HFFc6 (cell line): ENCODE data around the gene DERA. TPM values are rescaled to one million over a fixed set of nuclear protein-coding genes. Genes with fewer than 3 reads are reported as not detected.

Source experiments
- DNase-seq: peaks from one replicate; pipeline ENCODE4 v3.0.0-alpha.2; 2018
- H3K27ac Mint-ChIP-seq: 2 replicates; pipeline ENCODE4 v1.8.0; 2020; ENCODE audit warnings: mild to moderate bottlenecking, mixed read lengths
- H3K27me3 Mint-ChIP-seq: 2 replicates; pipeline ENCODE4 v1.8.0; 2021; ENCODE audit warnings: mild to moderate bottlenecking, moderate library complexity, mixed read lengths; ENCODE audit not compliant: insufficient read depth
- H3K36me3 Mint-ChIP-seq: 2 replicates; pipeline ENCODE4 v1.8.0; 2021; ENCODE audit warnings: low read depth, mixed read lengths
- H3K4me1 Mint-ChIP-seq: 2 replicates; pipeline ENCODE4 v1.8.0; 2020; ENCODE audit warnings: low read depth, mixed read lengths
- H3K4me3 Mint-ChIP-seq: 2 replicates; pipeline ENCODE4 v1.8.0; 2020; ENCODE audit warnings: mild to moderate bottlenecking, moderate library complexity, mixed read lengths
- H3K9me3 Mint-ChIP-seq: 2 replicates; pipeline ENCODE4 v1.8.0; 2020; ENCODE audit warnings: mild to moderate bottlenecking, mixed read lengths
- CTCF ChIP-seq: fragments of 200-600 bp; sonication (generic); IDR thresholded peaks from 2 replicates; pipeline ENCODE4 v1.5.0; 2021; ENCODE audit warnings: antibody characterized with exemption, mild to moderate bottlenecking
- total RNA-seq, 6 experiments: library from RNA; stranded (reverse); fragmentation: NEBNext Ultra II Directional; extraction: Animal tissue kit (Norgen Biotek cat#: 25700); gene quantifications; 2 replicates in 1 of 6; 3 replicates in 5 of 6; pipeline ENCODE4 v1.2.3, GENCODE V29; 2021

Gene DERA
- total RNA-seq, 6 experiments from 2014 or later, result 28.1 to 46.4 (median 36.3) TPM

DNA sequence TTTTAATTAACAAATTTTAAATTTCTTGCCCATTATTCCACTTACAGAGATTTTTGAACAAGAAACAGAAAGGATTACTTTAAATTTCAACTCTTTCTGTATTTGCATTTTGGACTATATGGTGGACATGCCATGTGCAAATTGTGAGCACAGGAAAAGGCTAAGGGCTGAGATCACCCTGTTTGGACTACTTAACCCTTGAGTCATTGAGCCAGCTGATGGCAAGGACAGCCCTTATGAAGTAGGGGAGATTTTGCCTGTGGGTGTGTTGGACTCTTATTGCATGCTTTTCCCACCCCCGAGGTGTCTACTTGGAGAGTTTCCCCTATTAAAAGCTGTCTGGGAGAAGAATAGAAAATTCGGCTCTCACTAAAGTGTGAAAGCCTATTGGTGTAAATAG, 17.2 kb downstream of the DERA start:
- TF ChIP-seq CTCF, result no peak
- Mint-ChIP-seq H3K9me3 (no peaks in the 10 kb centered on the region), H3K4me3 (peak overlapping the region; percentile 44), H3K4me1 (peaks cover 69% of the 10 kb centered on the region), H3K27ac (peak overlapping the region; percentile 71), H3K36me3 (peaks cover 33% of the 10 kb centered on the region), H3K27me3 (no peaks in the 10 kb centered on the region)
- peak; percentile 67 for DNase-seq

- peak overlapping the region; percentile 71 for H3K27ac Mint-ChIP-seq
- H3K4me3 Mint-ChIP-seq, result peak overlapping the region; percentile 44
- no peaks in the 10 kb centered on the region for H3K27me3 Mint-ChIP-seq
- DNase-seq, result no peak
- H3K36me3 Mint-ChIP-seq, result peaks cover 33% of the 10 kb centered on the region
- H3K4me1 Mint-ChIP-seq, result peaks cover 70% of the 10 kb centered on the region
- H3K9me3 Mint-ChIP-seq, result no peaks in the 10 kb centered on the region
- TF ChIP-seq CTCF, result no peak
Observed at GRCh38 chr12:15928870-15929571, 17.9 kb downstream of the DERA start.

DNA sequence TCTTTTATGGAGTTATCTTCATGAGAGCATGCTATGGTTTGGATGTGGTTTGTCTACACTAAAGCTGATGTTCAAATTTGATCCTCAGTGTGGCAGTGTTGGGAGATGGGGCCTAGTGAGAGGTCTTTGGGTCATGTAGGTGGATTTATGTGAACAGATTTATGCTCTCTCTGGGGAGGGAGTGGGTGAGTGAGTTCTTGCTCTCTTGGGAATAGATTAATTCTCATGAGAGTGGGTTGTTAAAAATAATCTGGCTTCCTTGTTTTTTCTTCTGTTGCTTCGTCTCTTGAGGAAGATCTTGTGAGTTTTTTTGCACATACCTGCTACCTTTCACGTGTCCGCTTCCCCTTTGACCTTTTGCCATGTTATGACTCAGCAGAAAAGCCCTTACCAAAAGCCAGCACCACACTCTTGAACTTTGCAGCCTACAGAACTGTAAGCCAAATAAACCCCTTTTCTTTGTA, 20.5 kb downstream of the DERA start:
- peaks cover 24% of the 10 kb centered on the region for H3K36me3 Mint-ChIP-seq
- peak; percentile 37; the same call in 1 of the 2 replicates for TF ChIP-seq CTCF
- no peaks in the 10 kb centered on the region for H3K9me3 Mint-ChIP-seq
- no peak overlapping the region for H3K4me3 Mint-ChIP-seq
- no peaks in the 10 kb centered on the region for H3K27me3 Mint-ChIP-seq
- H3K4me1 Mint-ChIP-seq, result peaks cover 62% of the 10 kb centered on the region
- peak overlapping the region; percentile 8; the same call in 1 of the 2 replicates for H3K27ac Mint-ChIP-seq
- no peak for DNase-seq

- H3K27me3 Mint-ChIP-seq, result no peaks in the 10 kb centered on the region
- H3K27ac Mint-ChIP-seq, result no peak overlapping the region
- H3K4me3 Mint-ChIP-seq, result no peak overlapping the region
- DNase-seq, result no peak
- no peak for TF ChIP-seq CTCF
- peaks cover 24% of the 10 kb centered on the region for H3K36me3 Mint-ChIP-seq
- no peaks in the 10 kb centered on the region for H3K9me3 Mint-ChIP-seq
- peaks cover 55% of the 10 kb centered on the region for H3K4me1 Mint-ChIP-seq
Observed at GRCh38 chr12:15932327-15932726, 21.2 kb downstream of the DERA start.

- Mint-ChIP-seq H3K4me1 (peaks cover 49% of the 10 kb centered on the region), H3K27me3 (no peaks in the 10 kb centered on the region), H3K9me3 (no peaks in the 10 kb centered on the region), H3K36me3 (peaks cover 24% of the 10 kb centered on the region), H3K27ac (no peak overlapping the region), H3K4me3 (no peak overlapping the region)
- TF ChIP-seq CTCF, result no peak
- no peak for DNase-seq
Observed at GRCh38 chr12:15932971-15933370, 21.8 kb downstream of the DERA start.
